HepG2 (cell line): Measurements from ENCODE around the gene IGIP. TPM values are rescaled to one million over a fixed set of nuclear protein-coding genes. Genes with fewer than 3 reads are reported as not detected.

ENCODE experiments used
- ELF1 ChIP-seq: sonication (generic); formaldehyde crosslinking; IDR thresholded peaks from 2 replicates; pipeline ENCODE4 v1.4.0; 2020; ENCODE audit warnings: missing genetic modification reagents
- HHEX ChIP-seq: IDR thresholded peaks from 2 replicates; pipeline ENCODE4 v1.6.1; 2016; ENCODE audit warnings: control low read depth
- MAFG ChIP-seq: sonication (generic); formaldehyde crosslinking; IDR thresholded peaks from 2 replicates; pipeline ENCODE4 v1.5.1; 2020; ENCODE audit warnings: mild to moderate bottlenecking, missing genetic modification reagents
- ZNF101 ChIP-seq: sonication (generic); formaldehyde crosslinking; IDR thresholded peaks from 2 replicates; pipeline ENCODE4 v1.4.0; 2020; ENCODE audit warnings: mild to moderate bottlenecking, low read depth, missing genetic modification reagents, borderline replicate concordance
- ZSCAN12 ChIP-seq: sonication (generic); formaldehyde crosslinking; IDR thresholded peaks from 2 replicates; pipeline ENCODE4 v1.9.0; 2021; ENCODE audit warnings: mild to moderate bottlenecking, missing genetic modification reagents
- polyA plus RNA-seq, 8 experiments: library from polyadenylated mRNA; depleted of rRNA in 3 of 8; stranded (reverse) in 7 of 8; unstranded in 1 of 8; fragments of >200 nt; fragmentation: Illumina TruSeq in 4 of 8; extraction: Trizol in 4 of 8; gene quantifications; 2 replicates each; pipeline versions ENCODE4 v1.2.1 to v1.2.3, GENCODE V29; 2011 to 2016; ENCODE audit warnings: low read depth in 4 of 8, missing spikeins in 1 of 8, mixed read lengths in 1 of 8; ENCODE audit not compliant: insufficient read depth in 1 of 8
- total RNA-seq, 5 experiments: library from RNA; depleted of rRNA; stranded (reverse); fragments of >200 nt; fragmentation: Illumina TruSeq; extraction: Trizol; gene quantifications; 2 replicates each; pipeline ENCODE4 v1.2.3, GENCODE V29; 2016; ENCODE audit warnings: low read depth in 1 of 5
- TF ChIP-seq, protein P1 (sequence below): sonication (generic); formaldehyde crosslinking; IDR thresholded peaks from 2 replicates; pipeline ENCODE4 v1.5.0; 2020; ENCODE audit warnings: mild to moderate bottlenecking, missing genetic modification reagents, borderline replicate concordance
- TF ChIP-seq, protein P2 (sequence below): sonication (generic); formaldehyde crosslinking; IDR thresholded peaks from 2 replicates; pipeline ENCODE4 v1.4.0; 2020; ENCODE audit warnings: missing genetic modification reagents
- TF ChIP-seq, protein P3 (sequence below): sonication (generic); formaldehyde crosslinking; IDR thresholded peaks from 2 replicates; pipeline ENCODE4 v1.8.0; 2022; ENCODE audit warnings: mild to moderate bottlenecking, missing genetic modification reagents; ENCODE audit not compliant: insufficient replicate concordance
- TF ChIP-seq, protein P4 (sequence below): sonication (generic); formaldehyde crosslinking; IDR thresholded peaks from 2 replicates; pipeline ENCODE4 v1.8.0; 2022; ENCODE audit warnings: missing genetic modification reagents, mild to moderate bottlenecking, borderline replicate concordance
- TF ChIP-seq, protein P5 (sequence below): sonication (generic); formaldehyde crosslinking; IDR thresholded peaks from 2 replicates; pipeline ENCODE4 v1.5.0; 2020; ENCODE audit warnings: missing genetic modification reagents
- TF ChIP-seq, protein P6 (sequence below): sonication (generic); formaldehyde crosslinking; IDR thresholded peaks from 2 replicates; pipeline ENCODE4 v1.5.0; 2020; ENCODE audit warnings: mild to moderate bottlenecking, missing genetic modification reagents, borderline replicate concordance

The IGIP gene
- total and polyA plus RNA-seq, 2 of the 13 experiments (the other 11 are each of a cell fraction or from before 2014, with no cell fraction given), result 1.7 to 2.1 TPM

DNA sequence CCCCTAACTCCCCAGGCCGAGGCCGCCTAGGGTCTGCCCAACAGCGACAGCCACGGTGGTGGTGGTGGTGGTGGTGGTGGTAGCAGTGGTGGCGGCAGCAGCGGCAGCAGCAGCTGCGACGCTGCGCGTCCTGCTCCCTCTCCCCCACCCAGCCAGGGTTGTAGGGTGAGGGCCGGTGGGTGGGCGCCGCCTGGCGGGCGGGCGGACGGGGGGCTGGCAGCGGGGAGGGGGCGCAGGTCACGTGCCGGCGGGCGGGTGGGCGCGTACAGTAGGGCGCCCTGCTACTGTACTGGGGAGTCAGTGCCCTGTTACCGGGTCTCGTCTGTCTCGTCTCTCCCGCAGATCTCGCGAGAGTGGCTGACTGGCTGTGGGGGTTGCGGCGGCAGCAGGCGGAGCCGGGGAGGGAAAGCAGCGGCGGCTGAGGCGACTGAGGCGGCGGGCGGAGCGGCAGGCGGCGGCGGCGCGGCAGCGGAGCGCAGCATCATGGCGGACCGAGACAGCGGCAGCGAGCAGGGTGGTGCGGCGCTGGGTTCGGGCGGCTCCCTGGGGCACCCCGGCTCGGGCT is 12.0 kb upstream of the IGIP start, which contains the start of gene PURA (continued):
- TF ChIP-seq, protein P1, sequence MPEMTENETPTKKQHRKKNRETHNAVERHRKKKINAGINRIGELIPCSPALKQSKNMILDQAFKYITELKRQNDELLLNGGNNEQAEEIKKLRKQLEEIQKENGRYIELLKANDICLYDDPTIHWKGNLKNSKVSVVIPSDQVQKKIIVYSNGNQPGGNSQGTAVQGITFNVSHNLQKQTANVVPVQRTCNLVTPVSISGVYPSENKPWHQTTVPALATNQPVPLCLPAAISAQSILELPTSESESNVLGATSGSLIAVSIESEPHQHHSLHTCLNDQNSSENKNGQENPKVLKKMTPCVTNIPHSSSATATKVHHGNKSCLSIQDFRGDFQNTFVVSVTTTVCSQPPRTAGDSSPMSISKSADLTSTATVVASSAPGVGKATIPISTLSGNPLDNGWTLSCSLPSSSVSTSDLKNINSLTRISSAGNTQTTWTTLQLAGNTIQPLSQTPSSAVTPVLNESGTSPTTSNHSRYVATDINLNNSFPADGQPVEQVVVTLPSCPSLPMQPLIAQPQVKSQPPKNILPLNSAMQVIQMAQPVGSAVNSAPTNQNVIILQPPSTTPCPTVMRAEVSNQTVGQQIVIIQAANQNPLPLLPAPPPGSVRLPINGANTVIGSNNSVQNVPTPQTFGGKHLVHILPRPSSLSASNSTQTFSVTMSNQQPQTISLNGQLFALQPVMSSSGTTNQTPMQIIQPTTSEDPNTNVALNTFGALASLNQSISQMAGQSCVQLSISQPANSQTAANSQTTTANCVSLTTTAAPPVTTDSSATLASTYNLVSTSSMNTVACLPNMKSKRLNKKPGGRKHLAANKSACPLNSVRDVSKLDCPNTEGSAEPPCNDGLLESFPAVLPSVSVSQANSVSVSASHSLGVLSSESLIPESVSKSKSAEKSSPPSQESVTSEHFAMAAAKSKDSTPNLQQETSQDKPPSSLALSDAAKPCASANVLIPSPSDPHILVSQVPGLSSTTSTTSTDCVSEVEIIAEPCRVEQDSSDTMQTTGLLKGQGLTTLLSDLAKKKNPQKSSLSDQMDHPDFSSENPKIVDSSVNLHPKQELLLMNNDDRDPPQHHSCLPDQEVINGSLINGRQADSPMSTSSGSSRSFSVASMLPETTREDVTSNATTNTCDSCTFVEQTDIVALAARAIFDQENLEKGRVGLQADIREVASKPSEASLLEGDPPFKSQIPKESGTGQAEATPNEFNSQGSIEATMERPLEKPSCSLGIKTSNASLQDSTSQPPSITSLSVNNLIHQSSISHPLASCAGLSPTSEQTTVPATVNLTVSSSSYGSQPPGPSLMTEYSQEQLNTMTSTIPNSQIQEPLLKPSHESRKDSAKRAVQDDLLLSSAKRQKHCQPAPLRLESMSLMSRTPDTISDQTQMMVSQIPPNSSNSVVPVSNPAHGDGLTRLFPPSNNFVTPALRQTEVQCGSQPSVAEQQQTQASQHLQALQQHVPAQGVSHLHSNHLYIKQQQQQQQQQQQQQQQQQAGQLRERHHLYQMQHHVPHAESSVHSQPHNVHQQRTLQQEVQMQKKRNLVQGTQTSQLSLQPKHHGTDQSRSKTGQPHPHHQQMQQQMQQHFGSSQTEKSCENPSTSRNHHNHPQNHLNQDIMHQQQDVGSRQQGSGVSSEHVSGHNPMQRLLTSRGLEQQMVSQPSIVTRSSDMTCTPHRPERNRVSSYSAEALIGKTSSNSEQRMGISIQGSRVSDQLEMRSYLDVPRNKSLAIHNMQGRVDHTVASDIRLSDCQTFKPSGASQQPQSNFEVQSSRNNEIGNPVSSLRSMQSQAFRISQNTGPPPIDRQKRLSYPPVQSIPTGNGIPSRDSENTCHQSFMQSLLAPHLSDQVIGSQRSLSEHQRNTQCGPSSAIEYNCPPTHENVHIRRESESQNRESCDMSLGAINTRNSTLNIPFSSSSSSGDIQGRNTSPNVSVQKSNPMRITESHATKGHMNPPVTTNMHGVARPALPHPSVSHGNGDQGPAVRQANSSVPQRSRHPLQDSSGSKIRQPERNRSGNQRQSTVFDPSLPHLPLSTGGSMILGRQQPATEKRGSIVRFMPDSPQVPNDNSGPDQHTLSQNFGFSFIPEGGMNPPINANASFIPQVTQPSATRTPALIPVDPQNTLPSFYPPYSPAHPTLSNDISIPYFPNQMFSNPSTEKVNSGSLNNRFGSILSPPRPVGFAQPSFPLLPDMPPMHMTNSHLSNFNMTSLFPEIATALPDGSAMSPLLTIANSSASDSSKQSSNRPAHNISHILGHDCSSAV, result no peak
- no peak for TF ChIP-seq ZSCAN12
- TF ChIP-seq MAFG (CRISPR knock-in tag), result no peak
- TF ChIP-seq ELF1, result no peak
- TF ChIP-seq HHEX (CRISPR knock-in tag), result no peak
- no peak for TF ChIP-seq ZNF101
- TF ChIP-seq, protein P2, sequence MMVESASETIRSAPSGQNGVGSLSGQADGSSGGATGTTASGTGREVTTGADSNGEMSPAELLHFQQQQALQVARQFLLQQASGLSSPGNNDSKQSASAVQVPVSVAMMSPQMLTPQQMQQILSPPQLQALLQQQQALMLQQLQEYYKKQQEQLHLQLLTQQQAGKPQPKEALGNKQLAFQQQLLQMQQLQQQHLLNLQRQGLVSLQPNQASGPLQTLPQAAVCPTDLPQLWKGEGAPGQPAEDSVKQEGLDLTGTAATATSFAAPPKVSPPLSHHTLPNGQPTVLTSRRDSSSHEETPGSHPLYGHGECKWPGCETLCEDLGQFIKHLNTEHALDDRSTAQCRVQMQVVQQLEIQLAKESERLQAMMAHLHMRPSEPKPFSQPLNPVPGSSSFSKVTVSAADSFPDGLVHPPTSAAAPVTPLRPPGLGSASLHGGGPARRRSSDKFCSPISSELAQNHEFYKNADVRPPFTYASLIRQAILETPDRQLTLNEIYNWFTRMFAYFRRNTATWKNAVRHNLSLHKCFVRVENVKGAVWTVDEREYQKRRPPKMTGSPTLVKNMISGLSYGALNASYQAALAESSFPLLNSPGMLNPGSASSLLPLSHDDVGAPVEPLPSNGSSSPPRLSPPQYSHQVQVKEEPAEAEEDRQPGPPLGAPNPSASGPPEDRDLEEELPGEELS (CRISPR knock-in tag), result 0 out of 2 replicates have a peak, but pooled peaks have one; percentile 9
- TF ChIP-seq, protein P3, sequence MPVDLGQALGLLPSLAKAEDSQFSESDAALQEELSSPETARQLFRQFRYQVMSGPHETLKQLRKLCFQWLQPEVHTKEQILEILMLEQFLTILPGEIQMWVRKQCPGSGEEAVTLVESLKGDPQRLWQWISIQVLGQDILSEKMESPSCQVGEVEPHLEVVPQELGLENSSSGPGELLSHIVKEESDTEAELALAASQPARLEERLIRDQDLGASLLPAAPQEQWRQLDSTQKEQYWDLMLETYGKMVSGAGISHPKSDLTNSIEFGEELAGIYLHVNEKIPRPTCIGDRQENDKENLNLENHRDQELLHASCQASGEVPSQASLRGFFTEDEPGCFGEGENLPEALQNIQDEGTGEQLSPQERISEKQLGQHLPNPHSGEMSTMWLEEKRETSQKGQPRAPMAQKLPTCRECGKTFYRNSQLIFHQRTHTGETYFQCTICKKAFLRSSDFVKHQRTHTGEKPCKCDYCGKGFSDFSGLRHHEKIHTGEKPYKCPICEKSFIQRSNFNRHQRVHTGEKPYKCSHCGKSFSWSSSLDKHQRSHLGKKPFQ (CRISPR knock-in tag), result no peak
- TF ChIP-seq, protein P4, sequence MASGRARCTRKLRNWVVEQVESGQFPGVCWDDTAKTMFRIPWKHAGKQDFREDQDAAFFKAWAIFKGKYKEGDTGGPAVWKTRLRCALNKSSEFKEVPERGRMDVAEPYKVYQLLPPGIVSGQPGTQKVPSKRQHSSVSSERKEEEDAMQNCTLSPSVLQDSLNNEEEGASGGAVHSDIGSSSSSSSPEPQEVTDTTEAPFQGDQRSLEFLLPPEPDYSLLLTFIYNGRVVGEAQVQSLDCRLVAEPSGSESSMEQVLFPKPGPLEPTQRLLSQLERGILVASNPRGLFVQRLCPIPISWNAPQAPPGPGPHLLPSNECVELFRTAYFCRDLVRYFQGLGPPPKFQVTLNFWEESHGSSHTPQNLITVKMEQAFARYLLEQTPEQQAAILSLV, result peak; percentile 53; the same call in 1 of the 2 replicates
- TF ChIP-seq, protein P5, sequence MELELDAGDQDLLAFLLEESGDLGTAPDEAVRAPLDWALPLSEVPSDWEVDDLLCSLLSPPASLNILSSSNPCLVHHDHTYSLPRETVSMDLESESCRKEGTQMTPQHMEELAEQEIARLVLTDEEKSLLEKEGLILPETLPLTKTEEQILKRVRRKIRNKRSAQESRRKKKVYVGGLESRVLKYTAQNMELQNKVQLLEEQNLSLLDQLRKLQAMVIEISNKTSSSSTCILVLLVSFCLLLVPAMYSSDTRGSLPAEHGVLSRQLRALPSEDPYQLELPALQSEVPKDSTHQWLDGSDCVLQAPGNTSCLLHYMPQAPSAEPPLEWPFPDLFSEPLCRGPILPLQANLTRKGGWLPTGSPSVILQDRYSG, result no peak
- TF ChIP-seq, protein P6, sequence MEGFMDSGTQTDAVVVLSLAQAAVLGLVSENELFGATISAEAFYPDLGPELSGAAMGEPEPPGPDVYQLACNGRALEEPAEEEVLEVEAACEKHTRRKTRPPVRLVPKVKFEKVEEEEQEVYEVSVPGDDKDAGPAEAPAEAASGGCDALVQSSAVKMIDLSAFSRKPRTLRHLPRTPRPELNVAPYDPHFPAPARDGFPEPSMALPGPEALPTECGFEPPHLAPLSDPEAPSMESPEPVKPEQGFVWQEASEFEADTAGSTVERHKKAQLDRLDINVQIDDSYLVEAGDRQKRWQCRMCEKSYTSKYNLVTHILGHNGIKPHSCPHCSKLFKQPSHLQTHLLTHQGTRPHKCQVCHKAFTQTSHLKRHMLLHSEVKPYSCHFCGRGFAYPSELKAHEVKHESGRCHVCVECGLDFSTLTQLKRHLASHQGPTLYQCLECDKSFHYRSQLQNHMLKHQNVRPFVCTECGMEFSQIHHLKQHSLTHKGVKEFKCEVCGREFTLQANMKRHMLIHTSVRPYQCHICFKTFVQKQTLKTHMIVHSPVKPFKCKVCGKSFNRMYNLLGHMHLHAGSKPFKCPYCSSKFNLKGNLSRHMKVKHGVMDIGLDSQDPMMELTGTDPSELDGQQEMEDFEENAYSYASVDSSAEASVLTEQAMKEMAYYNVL (CRISPR knock-in tag), result no peak
